ENCODE measurements around the gene TMEM255A. TPM values are rescaled to one million over a fixed set of nuclear protein-coding genes. Genes with fewer than 3 reads are reported as not detected.

Gene TMEM255A
- total and polyA plus RNA-seq, 2 of the 13 experiments (the other 11 are each of a cell fraction or from before 2014, with no cell fraction given) = 0.13 to 0.40 TPM

DNA sequence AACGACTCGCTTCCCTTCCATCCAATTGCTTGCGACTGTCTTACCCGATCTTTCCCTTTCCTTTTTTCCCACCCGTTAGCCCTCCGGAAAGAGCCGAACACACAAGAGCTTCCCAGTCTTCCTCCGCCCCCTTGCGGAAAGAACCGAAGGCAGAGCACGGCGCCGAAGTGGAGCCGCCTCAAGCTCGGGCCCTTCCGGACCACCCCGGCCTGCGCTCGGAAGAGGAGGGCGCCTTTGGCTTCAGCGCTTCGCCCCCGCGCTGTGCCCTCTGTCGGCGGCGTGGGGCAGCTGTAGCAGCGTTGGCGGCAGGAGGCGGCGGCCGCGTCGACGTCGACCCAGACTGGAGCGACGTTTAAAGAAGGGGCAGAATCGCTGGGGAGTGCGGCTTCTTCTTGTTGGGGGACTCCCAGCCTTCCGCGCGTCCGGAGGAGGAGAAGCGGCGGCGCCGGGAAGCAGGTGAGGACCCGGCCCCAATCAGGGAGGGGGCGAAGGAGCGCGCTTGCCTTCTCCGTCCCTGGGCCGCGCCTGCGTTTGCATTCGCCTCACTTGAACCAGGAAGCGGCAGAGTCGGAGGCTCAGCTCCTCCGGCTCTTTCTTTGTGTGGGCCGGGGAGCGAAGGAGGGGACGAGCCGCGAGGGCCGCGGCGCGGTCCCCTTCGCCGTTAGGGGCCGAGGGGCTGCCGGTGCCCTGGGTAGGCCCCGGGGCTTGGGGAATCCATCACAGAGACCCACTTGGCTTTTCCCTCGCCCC, 60.6 kb downstream of the TMEM255A start, which contains the start of gene ZBTB33 (continued):
- TF ChIP-seq, protein P1, sequence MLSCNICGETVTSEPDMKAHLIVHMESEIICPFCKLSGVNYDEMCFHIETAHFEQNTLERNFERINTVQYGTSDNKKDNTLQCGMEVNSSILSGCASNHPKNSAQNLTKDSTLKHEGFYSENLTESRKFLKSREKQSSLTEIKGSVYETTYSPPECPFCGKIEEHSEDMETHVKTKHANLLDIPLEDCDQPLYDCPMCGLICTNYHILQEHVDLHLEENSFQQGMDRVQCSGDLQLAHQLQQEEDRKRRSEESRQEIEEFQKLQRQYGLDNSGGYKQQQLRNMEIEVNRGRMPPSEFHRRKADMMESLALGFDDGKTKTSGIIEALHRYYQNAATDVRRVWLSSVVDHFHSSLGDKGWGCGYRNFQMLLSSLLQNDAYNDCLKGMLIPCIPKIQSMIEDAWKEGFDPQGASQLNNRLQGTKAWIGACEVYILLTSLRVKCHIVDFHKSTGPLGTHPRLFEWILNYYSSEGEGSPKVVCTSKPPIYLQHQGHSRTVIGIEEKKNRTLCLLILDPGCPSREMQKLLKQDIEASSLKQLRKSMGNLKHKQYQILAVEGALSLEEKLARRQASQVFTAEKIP (CRISPR knock-in tag; IDR thresholded peaks at IDR 0.05; ENCODE audit: borderline replicate concordance) = no peak
- TF ChIP-seq ZNF614 (CRISPR knock-in tag; IDR thresholded peaks at IDR 0.05; ENCODE audit: borderline replicate concordance) (no peak), KAT7 (CRISPR knock-in tag; IDR thresholded peaks at IDR 0.05; ENCODE audit: borderline replicate concordance) (no peak), KLF15 (CRISPR knock-in tag; IDR thresholded peaks at IDR 0.05; ENCODE audit: borderline replicate concordance) (no peak; the same call in 1 of the 2 replicates), ATM (IDR thresholded peaks at IDR 0.05; ENCODE audit: borderline replicate concordance) (no peak), SOX13 (IDR thresholded peaks at IDR 0.05) (no peak), SOX13 (CRISPR knock-in tag; conservative IDR thresholded peaks at IDR 0.05 in 1 of 2, IDR thresholded peaks at IDR 0.05 in 1 of 2) (no peak; a peak in 1 of 4 replicates), ZNF263 (CRISPR knock-in tag; IDR thresholded peaks at IDR 0.05) (no peak), NFE2L2 (IDR thresholded peaks at IDR 0.05; ENCODE audit: low read length) (no peak), DR1 (CRISPR knock-in tag; IDR thresholded peaks at IDR 0.05) (0 out of 2 replicates have a peak, but pooled peaks have one; percentile 25), ZNF530 (CRISPR knock-in tag; IDR thresholded peaks at IDR 0.05; ENCODE audit: low read depth) (no peak), ZNF121 (CRISPR knock-in tag; IDR thresholded peaks at IDR 0.05) (no peak), ZNF839 (CRISPR knock-in tag; IDR thresholded peaks at IDR 0.05; ENCODE audit: borderline replicate concordance) (no peak), SP2 (CRISPR knock-in tag; IDR thresholded peaks at IDR 0.05) (no peak), NR1H2 (CRISPR knock-in tag; IDR thresholded peaks at IDR 0.05; ENCODE audit: borderline replicate concordance, low read depth) (no peak), ZNF672 (CRISPR knock-in tag; IDR thresholded peaks at IDR 0.05) (no peak), HIVEP1 (CRISPR knock-in tag; IDR thresholded peaks at IDR 0.05) (no peak)
- TF ChIP-seq, protein P2, sequence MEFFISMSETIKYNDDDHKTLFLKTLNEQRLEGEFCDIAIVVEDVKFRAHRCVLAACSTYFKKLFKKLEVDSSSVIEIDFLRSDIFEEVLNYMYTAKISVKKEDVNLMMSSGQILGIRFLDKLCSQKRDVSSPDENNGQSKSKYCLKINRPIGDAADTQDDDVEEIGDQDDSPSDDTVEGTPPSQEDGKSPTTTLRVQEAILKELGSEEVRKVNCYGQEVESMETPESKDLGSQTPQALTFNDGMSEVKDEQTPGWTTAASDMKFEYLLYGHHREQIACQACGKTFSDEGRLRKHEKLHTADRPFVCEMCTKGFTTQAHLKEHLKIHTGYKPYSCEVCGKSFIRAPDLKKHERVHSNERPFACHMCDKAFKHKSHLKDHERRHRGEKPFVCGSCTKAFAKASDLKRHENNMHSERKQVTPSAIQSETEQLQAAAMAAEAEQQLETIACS (CRISPR knock-in tag; IDR thresholded peaks at IDR 0.05) = no peak
- TF ChIP-seq, protein P3, sequence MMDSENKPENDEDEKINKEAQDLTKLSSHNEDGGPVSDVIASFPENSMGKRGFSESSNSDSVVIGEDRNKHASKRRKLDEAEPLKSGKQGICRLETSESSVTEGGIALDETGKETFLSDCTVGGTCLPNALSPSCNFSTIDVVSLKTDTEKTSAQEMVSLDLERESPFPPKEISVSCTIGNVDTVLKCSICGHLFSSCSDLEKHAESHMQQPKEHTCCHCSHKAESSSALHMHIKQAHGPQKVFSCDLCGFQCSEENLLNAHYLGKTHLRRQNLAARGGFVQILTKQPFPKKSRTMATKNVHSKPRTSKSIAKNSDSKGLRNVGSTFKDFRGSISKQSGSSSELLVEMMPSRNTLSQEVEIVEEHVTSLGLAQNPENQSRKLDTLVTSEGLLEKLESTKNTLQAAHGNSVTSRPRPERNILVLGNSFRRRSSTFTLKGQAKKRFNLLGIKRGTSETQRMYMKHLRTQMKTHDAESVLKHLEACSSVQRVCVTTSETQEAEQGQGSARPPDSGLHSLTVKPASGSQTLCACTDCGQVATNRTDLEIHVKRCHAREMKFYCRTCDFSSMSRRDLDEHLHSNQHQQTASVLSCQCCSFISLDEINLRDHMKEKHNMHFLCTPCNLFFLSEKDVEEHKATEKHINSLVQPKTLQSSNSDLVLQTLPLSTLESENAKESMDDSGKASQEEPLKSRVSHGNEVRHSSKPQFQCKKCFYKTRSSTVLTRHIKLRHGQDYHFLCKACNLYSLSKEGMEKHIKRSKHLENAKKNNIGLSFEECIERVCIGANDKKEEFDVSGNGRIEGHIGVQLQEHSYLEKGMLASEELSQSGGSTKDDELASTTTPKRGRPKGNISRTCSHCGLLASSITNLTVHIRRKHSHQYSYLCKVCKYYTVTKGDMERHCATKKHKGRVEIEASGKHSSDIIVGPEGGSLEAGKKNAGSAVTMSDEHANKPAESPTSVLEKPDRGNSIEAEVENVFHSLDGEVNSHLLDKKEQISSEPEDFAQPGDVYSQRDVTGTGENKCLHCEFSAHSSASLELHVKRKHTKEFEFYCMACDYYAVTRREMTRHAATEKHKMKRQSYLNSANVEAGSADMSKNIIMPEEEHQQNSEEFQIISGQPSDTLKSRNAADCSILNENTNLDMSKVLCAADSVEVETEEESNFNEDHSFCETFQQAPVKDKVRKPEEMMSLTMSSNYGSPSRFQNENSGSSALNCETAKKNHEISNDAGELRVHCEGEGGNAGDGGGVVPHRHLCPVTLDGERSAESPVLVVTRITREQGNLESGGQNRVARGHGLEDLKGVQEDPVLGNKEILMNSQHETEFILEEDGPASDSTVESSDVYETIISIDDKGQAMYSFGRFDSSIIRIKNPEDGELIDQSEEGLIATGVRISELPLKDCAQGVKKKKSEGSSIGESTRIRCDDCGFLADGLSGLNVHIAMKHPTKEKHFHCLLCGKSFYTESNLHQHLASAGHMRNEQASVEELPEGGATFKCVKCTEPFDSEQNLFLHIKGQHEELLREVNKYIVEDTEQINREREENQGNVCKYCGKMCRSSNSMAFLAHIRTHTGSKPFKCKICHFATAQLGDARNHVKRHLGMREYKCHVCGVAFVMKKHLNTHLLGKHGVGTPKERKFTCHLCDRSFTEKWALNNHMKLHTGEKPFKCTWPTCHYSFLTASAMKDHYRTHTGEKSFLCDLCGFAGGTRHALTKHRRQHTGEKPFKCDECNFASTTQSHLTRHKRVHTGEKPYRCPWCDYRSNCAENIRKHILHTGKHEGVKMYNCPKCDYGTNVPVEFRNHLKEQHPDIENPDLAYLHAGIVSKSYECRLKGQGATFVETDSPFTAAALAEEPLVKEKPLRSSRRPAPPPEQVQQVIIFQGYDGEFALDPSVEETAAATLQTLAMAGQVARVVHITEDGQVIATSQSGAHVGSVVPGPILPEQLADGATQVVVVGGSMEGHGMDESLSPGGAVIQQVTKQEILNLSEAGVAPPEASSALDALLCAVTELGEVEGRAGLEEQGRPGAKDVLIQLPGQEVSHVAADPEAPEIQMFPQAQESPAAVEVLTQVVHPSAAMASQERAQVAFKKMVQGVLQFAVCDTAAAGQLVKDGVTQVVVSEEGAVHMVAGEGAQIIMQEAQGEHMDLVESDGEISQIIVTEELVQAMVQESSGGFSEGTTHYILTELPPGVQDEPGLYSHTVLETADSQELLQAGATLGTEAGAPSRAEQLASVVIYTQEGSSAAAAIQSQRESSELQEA (CRISPR knock-in tag; IDR thresholded peaks at IDR 0.05; ENCODE audit: not compliant biosample characterization) = no peak
